ENCODE results near the gene PRKAR1B.

PRKAR1B gene

GRCh38 chr7:739983-740942, 13.2 kb upstream of the PRKAR1B start:
- DNase-seq (ENCODE audit: low read depth), result no peak

- DNase-seq (ENCODE audit: low read depth), result no peak
Observed at GRCh38 chr7:739455-739982, 12.4 kb upstream of the PRKAR1B start.

DNA sequence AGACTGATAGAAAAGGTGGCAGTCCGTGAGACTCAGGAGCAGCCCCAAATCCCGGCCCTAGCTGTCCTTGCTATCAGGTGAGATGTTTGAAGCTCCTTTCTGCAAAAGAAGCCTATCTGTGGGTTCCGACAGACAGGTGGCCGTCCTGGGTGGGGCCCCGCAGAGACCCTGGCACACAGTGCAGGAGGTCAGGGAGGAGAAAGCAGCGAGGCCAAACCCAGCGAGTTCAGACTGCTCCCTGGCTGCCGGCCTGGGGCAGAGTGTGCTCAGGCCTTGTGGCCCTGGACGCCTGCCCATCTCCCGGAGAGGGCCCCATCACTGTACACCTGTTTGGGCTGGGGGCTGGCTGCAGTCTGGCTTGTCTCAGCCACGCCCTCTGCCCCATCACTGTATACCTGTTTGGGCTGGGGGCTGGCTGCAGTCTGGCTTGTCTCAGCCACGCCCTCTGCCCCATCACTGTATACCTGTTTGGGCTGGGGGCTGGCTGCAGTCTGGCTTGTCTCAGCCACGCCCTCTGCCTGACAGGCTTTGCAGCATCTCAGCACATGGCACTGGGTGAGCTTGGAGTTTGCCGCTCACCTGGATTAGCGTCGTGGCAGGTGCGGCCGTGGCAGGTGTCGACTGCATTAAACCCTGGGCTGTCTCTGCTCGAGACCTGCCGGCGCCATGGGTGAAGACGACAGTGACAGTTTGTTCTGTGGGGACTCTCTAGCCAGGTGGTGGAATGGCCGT, 11.8 kb upstream of the PRKAR1B start:
- no peak for DNase-seq (ENCODE audit: low read depth)

GRCh38 chr7:738241-738640, 11.2 kb upstream of the PRKAR1B start:
- no peak for DNase-seq (ENCODE audit: low read depth)

GRCh38 chr7:734808-735207, 7.7 kb upstream of the PRKAR1B start:
- no peak for DNase-seq (ENCODE audit: low read depth)

- DNase-seq (ENCODE audit: low read depth), result no peak
Observed at GRCh38 chr7:734214-734613, 7.1 kb upstream of the PRKAR1B start.

DNA sequence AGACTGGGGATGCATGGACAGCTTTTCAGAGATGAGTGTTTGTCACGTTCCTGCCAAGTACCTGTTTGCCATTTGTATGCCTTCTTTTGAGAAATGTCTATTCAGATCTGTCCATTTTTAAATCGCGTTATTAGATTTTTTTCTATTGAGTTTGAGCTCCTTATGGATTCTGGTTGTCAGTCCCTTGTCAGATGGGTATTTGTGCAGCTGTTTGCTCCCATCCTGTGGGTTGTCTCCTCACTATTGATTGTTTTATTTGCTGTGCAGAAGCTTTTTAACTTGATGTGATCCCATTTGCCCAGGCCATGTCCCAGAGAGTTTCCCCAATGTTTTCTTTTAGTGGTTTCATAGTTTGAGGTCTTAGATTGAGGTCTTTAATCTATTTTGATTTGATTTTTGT, 5.5 kb upstream of the PRKAR1B start:
- DNase-seq (ENCODE audit: low read depth), result no peak

DNA sequence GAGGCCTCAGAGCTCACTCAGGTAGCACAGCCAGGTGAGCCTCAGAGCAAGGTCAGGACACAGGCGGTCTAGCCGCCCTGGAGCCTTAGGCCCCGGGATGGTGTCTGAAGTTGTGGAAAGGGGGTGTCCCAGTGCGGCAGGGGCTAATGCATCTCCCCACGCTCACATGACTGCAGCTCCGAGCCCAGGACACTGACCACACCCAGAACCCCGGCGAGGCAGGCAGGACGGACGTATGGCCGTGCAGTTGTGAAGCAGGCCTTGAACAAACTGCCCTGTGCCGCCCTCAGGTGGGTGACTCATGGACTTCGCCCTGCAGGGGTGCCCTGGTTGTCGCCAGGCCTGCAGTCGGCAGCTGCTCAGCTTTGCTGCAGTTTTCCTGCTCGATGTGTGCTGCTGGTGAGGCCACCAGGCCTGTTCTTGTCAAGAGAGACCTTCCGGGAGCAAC, 5.0 kb upstream of the PRKAR1B start:
- DNase-seq (ENCODE audit: low read depth), result no peak

DNA sequence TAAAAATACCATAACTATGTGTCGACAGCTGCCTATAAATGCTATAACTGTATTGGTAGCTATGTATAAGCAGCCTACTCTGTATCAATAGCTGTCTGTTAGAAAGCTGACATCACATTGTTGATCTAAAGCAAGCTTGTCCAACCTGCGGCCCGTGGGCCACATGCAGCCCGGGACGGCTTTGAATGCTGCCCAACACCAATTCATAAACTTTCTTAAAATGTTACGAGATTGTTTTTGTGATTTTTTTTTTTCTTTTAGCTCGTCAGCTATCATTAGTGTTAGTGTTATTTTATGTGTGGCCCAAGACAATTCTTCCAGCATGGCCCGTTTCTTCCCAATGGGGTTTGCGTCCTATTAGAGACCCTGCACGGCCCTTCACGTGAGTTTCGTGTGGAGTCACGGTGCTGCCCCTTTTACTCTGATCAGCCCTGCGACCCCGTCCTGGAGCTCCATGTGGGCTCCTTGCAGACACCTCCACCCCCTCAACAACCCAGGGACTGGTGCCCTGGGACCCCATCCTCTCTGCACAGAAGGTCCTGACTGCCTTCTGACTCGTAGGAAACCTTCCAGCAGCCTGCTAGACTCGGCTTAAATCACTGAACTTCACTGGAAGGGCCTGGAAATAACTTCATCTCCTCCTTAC, 4.5 kb upstream of the PRKAR1B start:
- no peak for DNase-seq (ENCODE audit: low read depth)

DNA sequence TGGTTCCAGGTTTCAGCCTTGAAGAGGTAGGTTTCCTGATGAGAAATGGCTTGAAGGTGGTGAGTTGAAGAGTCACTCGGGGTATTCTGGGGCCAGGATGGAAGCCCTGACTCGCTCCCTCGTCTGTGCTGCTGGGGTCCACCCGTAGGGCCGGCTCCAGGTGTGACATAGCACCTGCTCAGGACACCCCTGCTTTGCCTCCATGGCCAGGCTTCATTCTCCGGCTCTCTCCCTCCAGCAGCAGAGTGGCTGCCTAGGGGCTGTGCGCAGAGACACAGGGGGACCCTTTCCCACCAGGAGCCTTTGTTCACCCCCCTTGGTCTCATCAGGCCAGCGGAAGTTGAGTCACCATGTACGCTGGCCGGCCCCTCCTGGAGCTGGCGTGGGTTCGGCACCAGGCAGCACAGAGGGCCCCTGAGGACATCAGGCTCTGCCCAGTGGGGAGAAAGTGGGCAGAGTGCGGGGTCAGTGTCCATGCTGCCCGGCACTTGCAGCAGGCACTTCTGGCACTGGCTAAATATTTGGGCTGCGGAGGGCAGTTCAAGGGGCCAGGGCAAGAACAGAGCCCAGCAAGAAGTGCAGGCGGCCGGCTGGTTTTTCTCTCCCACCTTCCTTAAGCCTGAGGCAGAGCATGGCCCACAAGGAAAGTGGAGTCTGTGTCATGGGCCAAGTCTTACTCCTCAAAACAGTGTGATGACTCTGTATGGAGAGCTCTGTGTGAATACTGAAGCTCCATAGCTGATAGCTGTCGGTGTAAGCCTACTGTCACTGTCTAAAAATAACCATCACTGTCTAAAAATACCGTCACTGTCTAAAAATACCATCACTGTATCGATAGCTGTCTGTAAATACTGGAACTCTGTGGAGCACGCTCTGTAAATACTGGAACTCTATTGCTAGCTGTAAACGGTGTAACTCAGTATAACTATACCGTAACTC, 3.7 kb upstream of the PRKAR1B start:
- no peak for DNase-seq (ENCODE audit: low read depth)

DNA sequence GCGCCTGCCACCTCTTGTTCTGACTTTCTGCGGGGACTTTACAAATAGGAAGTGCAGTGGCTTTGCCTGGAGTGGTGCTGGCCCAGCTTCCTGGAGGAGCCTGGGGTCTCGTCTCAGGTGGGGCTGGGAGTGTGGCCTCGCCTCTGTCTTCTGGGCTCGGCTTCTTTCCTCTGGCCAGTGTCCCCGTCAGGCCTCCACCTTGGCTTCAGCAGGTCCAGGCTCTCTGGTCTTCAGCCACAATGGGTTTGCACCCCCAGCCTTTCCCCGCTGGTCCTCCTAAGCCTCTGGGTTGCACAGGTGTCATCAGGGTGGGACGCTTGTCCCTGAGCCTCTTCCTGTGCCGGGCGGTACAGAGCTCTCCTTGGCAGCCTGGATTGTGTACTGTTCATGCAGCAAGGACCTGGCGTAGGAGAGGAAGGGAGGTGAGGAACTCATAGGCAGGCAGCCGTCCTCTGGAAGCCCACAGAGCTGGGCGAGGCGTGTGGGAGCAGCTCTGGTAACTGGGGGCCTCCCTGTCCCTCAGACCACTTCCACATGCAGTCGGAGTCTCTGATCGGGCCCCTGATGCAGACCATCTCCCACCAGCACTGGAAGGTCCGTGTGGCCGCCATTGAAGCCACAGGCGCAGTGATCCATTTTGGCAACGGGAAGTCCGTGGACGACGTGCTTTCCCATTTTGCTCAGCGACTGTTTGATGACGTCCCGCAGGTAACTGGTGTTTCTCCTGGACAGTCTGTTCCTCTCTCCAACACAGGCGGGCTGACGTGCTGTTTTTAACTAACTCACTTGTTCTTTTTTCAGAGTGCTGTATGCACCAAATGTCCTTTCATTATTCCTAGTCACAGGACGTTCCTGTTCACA, 2.3 kb upstream of the PRKAR1B start:
- no peak for DNase-seq (ENCODE audit: low read depth)

DNA sequence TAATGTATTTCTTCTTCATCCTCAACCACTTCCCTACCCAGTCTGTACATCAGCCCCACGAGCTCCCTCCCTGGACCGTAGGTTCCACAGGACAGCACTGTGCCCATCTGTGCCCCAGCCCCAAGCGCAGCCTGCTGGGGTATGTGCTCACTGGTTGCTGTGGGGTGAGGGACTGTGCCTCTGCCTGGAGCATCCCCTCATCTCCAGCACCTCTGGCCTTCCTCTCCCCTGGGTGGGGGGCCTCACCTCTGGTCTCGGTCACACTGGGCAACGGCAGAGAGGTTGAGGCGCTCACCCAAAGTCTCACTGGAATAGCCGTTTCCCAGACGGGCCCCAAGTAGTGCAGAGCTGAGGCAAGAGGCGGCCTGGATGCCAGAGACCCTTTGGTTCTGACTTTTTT, 1.5 kb upstream of the PRKAR1B start:
- no peak for DNase-seq (ENCODE audit: low read depth)

GRCh38 chr7:727806-728460, 852 bp upstream of the PRKAR1B start:
- DNase-seq (ENCODE audit: low read depth), result no peak

DNA sequence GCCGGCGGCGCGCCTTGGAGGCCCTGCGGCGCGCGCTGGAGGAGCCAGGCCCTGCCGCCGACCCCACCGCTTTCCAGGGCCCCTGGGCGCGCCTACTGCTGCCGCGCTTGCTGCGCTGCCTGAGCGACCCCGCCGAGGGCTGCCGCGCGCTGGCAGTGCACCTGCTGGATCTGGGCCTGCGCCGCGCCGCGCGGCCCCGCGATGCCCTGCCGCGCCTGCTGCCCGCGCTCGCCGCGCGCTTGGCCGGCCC, 302 bp downstream of the PRKAR1B start:
- no peak for DNase-seq (ENCODE audit: low read depth)

GRCh38 chr7:726084-726853, 812 bp downstream of the PRKAR1B start, which contains the start of gene DNAAF5:
Gene DNAAF5, plus strand, starts transcription at chr7:726699. Its CDS starts 22 bp downstream, at chr7:726721.
- DNase-seq (ENCODE audit: low read depth), result peak; percentile 84

- DNase-seq (ENCODE audit: low read depth), result no peak
Observed at GRCh38 chr7:725223-726005, 1.7 kb downstream of the PRKAR1B start.

- DNase-seq (ENCODE audit: low read depth), result no peak
Observed at GRCh38 chr7:724298-724697, 2.8 kb downstream of the PRKAR1B start.

GRCh38 chr7:723541-723940, 3.5 kb downstream of the PRKAR1B start:
- DNase-seq (ENCODE audit: low read depth), result no peak
